ELF-1 (cell line): ENCODE data around the gene SPDEF.
A peak's percentile ranks its signal among the peaks of the same experiment; 100 is the strongest.

ENCODE experiments used
- DNase-seq: peaks from one replicate; pipeline ENCODE4 v3.0.0-alpha.2; 2016; ENCODE audit warnings: low read depth, low spot score

SPDEF gene

GRCh38 chr6:34544776-34545471, 11.2 kb downstream of the SPDEF start:
- no peak for DNase-seq

GRCh38 chr6:34544052-34544604, 12.0 kb downstream of the SPDEF start:
- DNase-seq: no peak

- DNase-seq: no peak
These were observed 12.7 kb downstream of the SPDEF start for GRCh38 chr6:34543421-34543820.

GRCh38 chr6:34540841-34541240, 15.3 kb downstream of the SPDEF start:
- no peak for DNase-seq

GRCh38 chr6:34540222-34540621, 15.9 kb downstream of the SPDEF start:
- no peak for DNase-seq

GRCh38 chr6:34539181-34539580, 16.9 kb downstream of the SPDEF start:
- no peak for DNase-seq

- no peak for DNase-seq
These were observed 17.5 kb downstream of the SPDEF start for GRCh38 chr6:34538581-34538980.

GRCh38 chr6:34537922-34538550, 18.1 kb downstream of the SPDEF start:
- DNase-seq: no peak

GRCh38 chr6:34536959-34537848, 18.9 kb downstream of the SPDEF start:
- peak; percentile 36 for DNase-seq

- DNase-seq: peak; percentile 39
These were observed 19.7 kb downstream of the SPDEF start for GRCh38 chr6:34536251-34536958.

GRCh38 chr6:34535646-34536045, 20.5 kb downstream of the SPDEF start:
- DNase-seq: no peak

- no peak for DNase-seq
These were observed 20.9 kb downstream of the SPDEF start for GRCh38 chr6:34535199-34535598.

- no peak for DNase-seq
These were observed 21.5 kb downstream of the SPDEF start for GRCh38 chr6:34534656-34535055.

GRCh38 chr6:34534146-34534545, 22.0 kb downstream of the SPDEF start:
- DNase-seq: no peak

GRCh38 chr6:34532230-34532629, 23.9 kb downstream of the SPDEF start:
- DNase-seq: no peak

GRCh38 chr6:34531580-34532201, 24.4 kb downstream of the SPDEF start:
- DNase-seq: peak; percentile 99

- no peak for DNase-seq
These were observed 25.3 kb downstream of the SPDEF start for GRCh38 chr6:34530753-34531365.

GRCh38 chr6:34529665-34530327, 26.3 kb downstream of the SPDEF start:
- no peak for DNase-seq

- no peak for DNase-seq
These were observed 27.0 kb downstream of the SPDEF start for GRCh38 chr6:34528996-34529664.
